Measurements from ENCODE around the gene SEMA6D. TPM values are rescaled to one million over a fixed set of nuclear protein-coding genes. Genes with fewer than 3 reads are reported as not detected.

The SEMA6D gene
- polyA plus RNA-seq, 1 of the 3 experiments (the other 2 are of a cell fraction), result 0.30 TPM

DNA sequence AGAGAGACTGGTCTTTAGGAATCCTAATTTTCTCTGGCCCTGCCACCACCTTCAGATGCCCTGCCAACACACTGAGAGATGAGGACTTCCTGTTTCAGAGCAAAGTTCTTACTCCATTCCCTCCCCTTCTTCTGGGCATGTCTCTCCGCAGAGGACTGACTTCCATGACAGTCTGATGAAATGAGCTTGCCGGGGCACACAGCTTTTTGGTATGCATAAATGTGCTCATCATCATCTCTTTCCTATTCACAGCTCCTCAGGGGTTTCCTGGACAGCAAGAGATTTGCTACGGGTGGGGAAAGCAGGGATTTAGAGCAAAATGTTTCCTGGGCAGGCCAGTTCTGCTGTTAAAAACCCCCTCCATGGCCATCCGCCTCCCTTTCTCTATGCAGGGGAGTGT, 27.6 kb upstream of the SEMA6D start:
- no peaks in the 10 kb centered on the region for H3K79me2 ChIP-seq (ENCODE audit: insufficient read depth)
- H3F3A ChIP-seq (replicated peaks; ENCODE audit: insufficient read depth), result no peaks in the 10 kb centered on the region
- H3K36me3 ChIP-seq (replicated peaks in 1 of 2; ENCODE audit: control insufficient read depth in 1 of 2, insufficient read depth in 2 of 2, low read length in 1 of 2), result no peaks in the 10 kb centered on the region
- DNase-seq, result no peak
- H2AFZ ChIP-seq (ENCODE audit: low read depth), result no peak overlapping the region
- H3K4me3 ChIP-seq (ENCODE audit: low read depth in 2 of 2, low read length in 1 of 2), result no peak overlapping the region
- no peaks in the 10 kb centered on the region for H3K27me3 ChIP-seq (ENCODE audit: insufficient read depth)
- TF ChIP-seq TEAD4 (IDR thresholded peaks at IDR 0.05; ENCODE audit: borderline replicate concordance, insufficient read depth), result no peak
- no peak for TF ChIP-seq TCF12 (IDR thresholded peaks at IDR 0.05)
- TF ChIP-seq YY1 (IDR thresholded peaks at IDR 0.05; ENCODE audit: low read depth), result no peak
- no peak for TF ChIP-seq RAD21 (IDR thresholded peaks at IDR 0.05; ENCODE audit: low read length)
- TF ChIP-seq, protein P1, sequence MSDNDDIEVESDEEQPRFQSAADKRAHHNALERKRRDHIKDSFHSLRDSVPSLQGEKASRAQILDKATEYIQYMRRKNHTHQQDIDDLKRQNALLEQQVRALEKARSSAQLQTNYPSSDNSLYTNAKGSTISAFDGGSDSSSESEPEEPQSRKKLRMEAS (IDR thresholded peaks at IDR 0.05; ENCODE audit: low read depth), result no peak
- TF ChIP-seq, protein P2, sequence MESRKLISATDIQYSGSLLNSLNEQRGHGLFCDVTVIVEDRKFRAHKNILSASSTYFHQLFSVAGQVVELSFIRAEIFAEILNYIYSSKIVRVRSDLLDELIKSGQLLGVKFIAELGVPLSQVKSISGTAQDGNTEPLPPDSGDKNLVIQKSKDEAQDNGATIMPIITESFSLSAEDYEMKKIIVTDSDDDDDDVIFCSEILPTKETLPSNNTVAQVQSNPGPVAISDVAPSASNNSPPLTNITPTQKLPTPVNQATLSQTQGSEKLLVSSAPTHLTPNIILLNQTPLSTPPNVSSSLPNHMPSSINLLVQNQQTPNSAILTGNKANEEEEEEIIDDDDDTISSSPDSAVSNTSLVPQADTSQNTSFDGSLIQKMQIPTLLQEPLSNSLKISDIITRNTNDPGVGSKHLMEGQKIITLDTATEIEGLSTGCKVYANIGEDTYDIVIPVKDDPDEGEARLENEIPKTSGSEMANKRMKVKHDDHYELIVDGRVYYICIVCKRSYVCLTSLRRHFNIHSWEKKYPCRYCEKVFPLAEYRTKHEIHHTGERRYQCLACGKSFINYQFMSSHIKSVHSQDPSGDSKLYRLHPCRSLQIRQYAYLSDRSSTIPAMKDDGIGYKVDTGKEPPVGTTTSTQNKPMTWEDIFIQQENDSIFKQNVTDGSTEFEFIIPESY (IDR thresholded peaks at IDR 0.05; ENCODE audit: borderline replicate concordance, low read depth), result no peak
- TF ChIP-seq SIN3A (IDR thresholded peaks at IDR 0.05; ENCODE audit: borderline replicate concordance, low read depth, low read length), result no peak
- TF ChIP-seq, protein P3, sequence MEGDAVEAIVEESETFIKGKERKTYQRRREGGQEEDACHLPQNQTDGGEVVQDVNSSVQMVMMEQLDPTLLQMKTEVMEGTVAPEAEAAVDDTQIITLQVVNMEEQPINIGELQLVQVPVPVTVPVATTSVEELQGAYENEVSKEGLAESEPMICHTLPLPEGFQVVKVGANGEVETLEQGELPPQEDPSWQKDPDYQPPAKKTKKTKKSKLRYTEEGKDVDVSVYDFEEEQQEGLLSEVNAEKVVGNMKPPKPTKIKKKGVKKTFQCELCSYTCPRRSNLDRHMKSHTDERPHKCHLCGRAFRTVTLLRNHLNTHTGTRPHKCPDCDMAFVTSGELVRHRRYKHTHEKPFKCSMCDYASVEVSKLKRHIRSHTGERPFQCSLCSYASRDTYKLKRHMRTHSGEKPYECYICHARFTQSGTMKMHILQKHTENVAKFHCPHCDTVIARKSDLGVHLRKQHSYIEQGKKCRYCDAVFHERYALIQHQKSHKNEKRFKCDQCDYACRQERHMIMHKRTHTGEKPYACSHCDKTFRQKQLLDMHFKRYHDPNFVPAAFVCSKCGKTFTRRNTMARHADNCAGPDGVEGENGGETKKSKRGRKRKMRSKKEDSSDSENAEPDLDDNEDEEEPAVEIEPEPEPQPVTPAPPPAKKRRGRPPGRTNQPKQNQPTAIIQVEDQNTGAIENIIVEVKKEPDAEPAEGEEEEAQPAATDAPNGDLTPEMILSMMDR (IDR thresholded peaks at IDR 0.05), result no peak
- TF ChIP-seq, protein P4, sequence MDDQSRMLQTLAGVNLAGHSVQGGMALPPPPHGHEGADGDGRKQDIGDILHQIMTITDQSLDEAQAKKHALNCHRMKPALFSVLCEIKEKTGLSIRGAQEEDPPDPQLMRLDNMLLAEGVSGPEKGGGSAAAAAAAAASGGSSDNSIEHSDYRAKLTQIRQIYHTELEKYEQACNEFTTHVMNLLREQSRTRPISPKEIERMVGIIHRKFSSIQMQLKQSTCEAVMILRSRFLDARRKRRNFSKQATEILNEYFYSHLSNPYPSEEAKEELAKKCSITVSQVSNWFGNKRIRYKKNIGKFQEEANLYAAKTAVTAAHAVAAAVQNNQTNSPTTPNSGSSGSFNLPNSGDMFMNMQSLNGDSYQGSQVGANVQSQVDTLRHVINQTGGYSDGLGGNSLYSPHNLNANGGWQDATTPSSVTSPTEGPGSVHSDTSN (IDR thresholded peaks at IDR 0.05), result no peak
- TF ChIP-seq, protein P5, sequence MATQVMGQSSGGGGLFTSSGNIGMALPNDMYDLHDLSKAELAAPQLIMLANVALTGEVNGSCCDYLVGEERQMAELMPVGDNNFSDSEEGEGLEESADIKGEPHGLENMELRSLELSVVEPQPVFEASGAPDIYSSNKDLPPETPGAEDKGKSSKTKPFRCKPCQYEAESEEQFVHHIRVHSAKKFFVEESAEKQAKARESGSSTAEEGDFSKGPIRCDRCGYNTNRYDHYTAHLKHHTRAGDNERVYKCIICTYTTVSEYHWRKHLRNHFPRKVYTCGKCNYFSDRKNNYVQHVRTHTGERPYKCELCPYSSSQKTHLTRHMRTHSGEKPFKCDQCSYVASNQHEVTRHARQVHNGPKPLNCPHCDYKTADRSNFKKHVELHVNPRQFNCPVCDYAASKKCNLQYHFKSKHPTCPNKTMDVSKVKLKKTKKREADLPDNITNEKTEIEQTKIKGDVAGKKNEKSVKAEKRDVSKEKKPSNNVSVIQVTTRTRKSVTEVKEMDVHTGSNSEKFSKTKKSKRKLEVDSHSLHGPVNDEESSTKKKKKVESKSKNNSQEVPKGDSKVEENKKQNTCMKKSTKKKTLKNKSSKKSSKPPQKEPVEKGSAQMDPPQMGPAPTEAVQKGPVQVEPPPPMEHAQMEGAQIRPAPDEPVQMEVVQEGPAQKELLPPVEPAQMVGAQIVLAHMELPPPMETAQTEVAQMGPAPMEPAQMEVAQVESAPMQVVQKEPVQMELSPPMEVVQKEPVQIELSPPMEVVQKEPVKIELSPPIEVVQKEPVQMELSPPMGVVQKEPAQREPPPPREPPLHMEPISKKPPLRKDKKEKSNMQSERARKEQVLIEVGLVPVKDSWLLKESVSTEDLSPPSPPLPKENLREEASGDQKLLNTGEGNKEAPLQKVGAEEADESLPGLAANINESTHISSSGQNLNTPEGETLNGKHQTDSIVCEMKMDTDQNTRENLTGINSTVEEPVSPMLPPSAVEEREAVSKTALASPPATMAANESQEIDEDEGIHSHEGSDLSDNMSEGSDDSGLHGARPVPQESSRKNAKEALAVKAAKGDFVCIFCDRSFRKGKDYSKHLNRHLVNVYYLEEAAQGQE (IDR thresholded peaks at IDR 0.05; ENCODE audit: low read depth, low read length), result no peak
- TF ChIP-seq RFX5 (IDR thresholded peaks at IDR 0.05; ENCODE audit: low read length), result no peak
- no peak for TF ChIP-seq FOXM1 (IDR thresholded peaks at IDR 0.05; ENCODE audit: low read depth)
- no peak for TF ChIP-seq NFIC (IDR thresholded peaks at IDR 0.05; ENCODE audit: borderline replicate concordance)
- TF ChIP-seq ELF1 (IDR thresholded peaks at IDR 0.05), result no peak
- TF ChIP-seq SMC3 (IDR thresholded peaks at IDR 0.05; ENCODE audit: low read depth, low read length), result no peak
- no peak for TF ChIP-seq JUND (IDR thresholded peaks at IDR 0.05)
- TF ChIP-seq CHD2 (IDR thresholded peaks at IDR 0.05; ENCODE audit: low read length, partially characterized antibody), result no peak
- no peaks in the 10 kb centered on the region; a peak in 2 of 4 replicates for H3K4me1 ChIP-seq (ENCODE audit: control insufficient read depth in 1 of 2, insufficient read depth in 2 of 2, low read depth in 1 of 2, low read length in 1 of 2)
- H3K27ac ChIP-seq (ENCODE audit: low read depth in 2 of 2, low read length in 1 of 2), result no peak overlapping the region
- H3K4me2 ChIP-seq, result no peak overlapping the region
- H3K9me2 ChIP-seq, result no peaks in the 10 kb centered on the region
- no peaks in the 10 kb centered on the region for H3K9me3 ChIP-seq
- H3K9ac ChIP-seq, result no peak overlapping the region
- POLR2A ChIA-PET, result no interaction called here
- CTCF ChIA-PET, result interaction anchor here (0.6 to 1.1 kb wide), 2 partner anchors 388 to 535 kb away, joined by 3 read pairs; no protein-coding TSS in a partner anchor
- H4K20me1 ChIP-seq (ENCODE audit: insufficient read depth), result no peaks in the 10 kb centered on the region
- 64% methylated on average over 4 of the region's 4 CpGs for WGBS (ENCODE audit: low lambda C conversion rate)

Measured in SK-N-SH (cell line).